ENCODE measurements around the gene TTC34.

The TTC34 gene

GRCh38 chr1:2596530-2597333 lies 204.8 kb downstream of the TTC34 start:
- no peak overlapping the region for H3K4me2 ChIP-seq (ENCODE audit: low read depth, low read length, poor library complexity, severe bottlenecking)
- no peaks in the 10 kb centered on the region for H3K79me2 ChIP-seq (ENCODE audit: insufficient read depth, low read length)
- no peaks in the 10 kb centered on the region for H3F3A ChIP-seq (ENCODE audit: insufficient read depth)
- H3K36me3 ChIP-seq (ENCODE audit: low read length), result no peaks in the 10 kb centered on the region
- TF ChIP-seq EZH2phosphoT487 (conservative IDR thresholded peaks at IDR 0.05; ENCODE audit: low read length) (no peak), CTCF (IDR thresholded peaks at IDR 0.05; ENCODE audit: insufficient read depth, low read length, poor library complexity, severe bottlenecking) (no peak)
- H3K27ac ChIP-seq (ENCODE audit: low read depth, low read length), result no peak overlapping the region
- H2AFZ ChIP-seq (ENCODE audit: low read depth, low read length, severe bottlenecking), result no peak overlapping the region
- no peaks in the 10 kb centered on the region for H3K9me2 ChIP-seq (replicated peaks; ENCODE audit: insufficient read depth, low read length)
- no peak overlapping the region for H3K4me3 ChIP-seq (ENCODE audit: insufficient read depth, low read length, poor library complexity, severe bottlenecking)
- no peaks in the 10 kb centered on the region for H4K20me1 ChIP-seq (ENCODE audit: low read depth, low read length)
- H3K9ac ChIP-seq (ENCODE audit: low read length), result no peak overlapping the region
- H3K9me3 ChIP-seq (ENCODE audit: insufficient read depth, low read length), result no peaks in the 10 kb centered on the region
- no peaks in the 10 kb centered on the region for H3K27me3 ChIP-seq (ENCODE audit: low read length)

- Histone ChIP-seq H3K27me3 (ENCODE audit: low read length) (no peaks in the 10 kb centered on the region), H2AFZ (ENCODE audit: low read depth, low read length, severe bottlenecking) (no peak overlapping the region), H3K9ac (ENCODE audit: low read length) (no peak overlapping the region), H3K4me3 (ENCODE audit: insufficient read depth, low read length, poor library complexity, severe bottlenecking) (no peak overlapping the region), H3F3A (ENCODE audit: insufficient read depth) (no peaks in the 10 kb centered on the region), H3K27ac (ENCODE audit: low read depth, low read length) (no peak overlapping the region), H3K9me3 (ENCODE audit: insufficient read depth, low read length) (no peaks in the 10 kb centered on the region), H3K79me2 (ENCODE audit: insufficient read depth, low read length) (no peaks in the 10 kb centered on the region), H3K36me3 (ENCODE audit: low read length) (no peaks in the 10 kb centered on the region), H4K20me1 (ENCODE audit: low read depth, low read length) (no peaks in the 10 kb centered on the region), H3K4me2 (ENCODE audit: low read depth, low read length, poor library complexity, severe bottlenecking) (no peak overlapping the region), H3K9me2 (replicated peaks; ENCODE audit: insufficient read depth, low read length) (no peaks in the 10 kb centered on the region)
- no peak for TF ChIP-seq CTCF (IDR thresholded peaks at IDR 0.05; ENCODE audit: insufficient read depth, low read length, poor library complexity, severe bottlenecking)
- TF ChIP-seq EZH2phosphoT487 (conservative IDR thresholded peaks at IDR 0.05; ENCODE audit: low read length), result no peak
These were observed 205.5 kb downstream of the TTC34 start for GRCh38 chr1:2595812-2596529.

GRCh38 chr1:2595261-2595811 lies 206.2 kb downstream of the TTC34 start:
- no peak for TF ChIP-seq CTCF (IDR thresholded peaks at IDR 0.05; ENCODE audit: insufficient read depth, low read length, poor library complexity, severe bottlenecking)
- TF ChIP-seq EZH2phosphoT487 (conservative IDR thresholded peaks at IDR 0.05; ENCODE audit: low read length), result no peak
- Histone ChIP-seq H2AFZ (ENCODE audit: low read depth, low read length, severe bottlenecking) (no peak overlapping the region), H3K9me3 (ENCODE audit: insufficient read depth, low read length) (no peaks in the 10 kb centered on the region), H3K4me3 (ENCODE audit: insufficient read depth, low read length, poor library complexity, severe bottlenecking) (no peak overlapping the region), H3K79me2 (ENCODE audit: insufficient read depth, low read length) (no peaks in the 10 kb centered on the region), H3K4me2 (ENCODE audit: low read depth, low read length, poor library complexity, severe bottlenecking) (no peak overlapping the region), H3K27ac (ENCODE audit: low read depth, low read length) (no peak overlapping the region), H3K36me3 (ENCODE audit: low read length) (no peaks in the 10 kb centered on the region), H4K20me1 (ENCODE audit: low read depth, low read length) (no peaks in the 10 kb centered on the region), H3K27me3 (ENCODE audit: low read length) (no peaks in the 10 kb centered on the region), H3K9ac (ENCODE audit: low read length) (no peak overlapping the region), H3F3A (ENCODE audit: insufficient read depth) (no peaks in the 10 kb centered on the region), H3K9me2 (replicated peaks; ENCODE audit: insufficient read depth, low read length) (no peaks in the 10 kb centered on the region)

All from SU-DHL-6 (cell line).